NCI-H1105 treated with DMSO at 0.1 percent for 48 hours (cell line): ENCODE data around the gene ZNF830.
"Not testable (repeated sequence)": the region's sequence is repeated elsewhere in the genome, so short reads cannot be mapped to it uniquely, and the experiment has no call there.

Source experiments
- DNase-seq: peaks from one replicate; lab custom pipeline; 2025; lab: John Stamatoyannopoulos, UW

Gene ZNF830

GRCh38 chr17:34961093-34961911 is at the start of gene ZNF830, which contains the start of gene CCT6B:
ZNF830 (plus strand) TSS chr17:34961540; CDS start chr17:34961567, 27 bp downstream.
CCT6B (minus strand) TSS chr17:34961460; CDS start chr17:34961393, 67 bp downstream.
- peak; percentile 89 for DNase-seq

- no peak for DNase-seq
Measured at GRCh38 chr17:34913001-34913400, 48.3 kb upstream of the ZNF830 start.

- DNase-seq, result no peak
Measured at GRCh38 chr17:34916120-34916519, 45.2 kb upstream of the ZNF830 start.

GRCh38 chr17:34917381-34917780 is 44.0 kb upstream of the ZNF830 start:
- DNase-seq, result no peak

GRCh38 chr17:34920676-34921075 is 40.7 kb upstream of the ZNF830 start:
- no peak for DNase-seq

- DNase-seq, result no peak
Measured at GRCh38 chr17:34926661-34927060, 34.7 kb upstream of the ZNF830 start.

GRCh38 chr17:34930283-34930682 is 31.1 kb upstream of the ZNF830 start:
- DNase-seq, result no peak

DNA sequence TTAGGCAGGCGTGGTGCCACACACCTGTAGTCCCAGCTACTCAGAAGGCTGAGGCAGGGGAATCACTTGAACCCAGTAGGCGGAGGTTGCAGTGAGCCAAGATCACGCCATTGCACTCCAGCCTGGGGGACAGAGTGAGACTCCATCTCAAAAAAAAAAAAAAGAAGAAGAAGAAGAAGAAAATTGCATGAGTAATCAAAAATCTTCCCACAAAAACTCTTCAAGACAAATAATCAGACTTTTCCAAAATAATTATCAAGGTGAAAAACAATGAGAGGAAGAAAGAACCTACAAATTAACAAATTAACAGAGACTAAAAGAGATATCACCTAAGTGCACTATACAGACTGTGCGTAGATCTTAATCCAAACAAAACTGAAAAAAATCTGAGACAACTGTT is 10.6 kb upstream of the ZNF830 start:
- DNase-seq, result not testable (repeated sequence)

DNA sequence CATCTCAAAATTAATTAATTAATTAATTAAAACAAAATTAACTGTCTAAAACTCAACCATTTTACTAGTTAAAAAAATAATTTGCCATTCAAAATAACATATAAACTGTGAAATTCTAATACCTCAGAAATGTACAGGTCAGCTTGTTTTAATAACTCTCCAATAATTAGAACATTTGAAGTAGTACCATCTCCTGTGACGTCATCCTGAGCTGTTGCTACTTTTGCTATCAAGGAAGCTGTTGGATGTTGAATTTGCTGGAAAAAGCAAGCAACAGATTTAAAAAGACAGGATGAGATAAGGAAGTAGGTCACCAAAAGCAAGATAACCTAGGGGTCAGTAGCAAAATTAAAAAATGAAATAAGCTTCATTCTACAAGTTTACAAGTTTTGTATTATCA is 2.9 kb upstream of the ZNF830 start:
- DNase-seq, result no peak

GRCh38 chr17:34974179-34974578 is 12.8 kb downstream of the ZNF830 start:
- no peak for DNase-seq

- no peak for DNase-seq
Measured at GRCh38 chr17:34974794-34975785, 13.8 kb downstream of the ZNF830 start.

DNA sequence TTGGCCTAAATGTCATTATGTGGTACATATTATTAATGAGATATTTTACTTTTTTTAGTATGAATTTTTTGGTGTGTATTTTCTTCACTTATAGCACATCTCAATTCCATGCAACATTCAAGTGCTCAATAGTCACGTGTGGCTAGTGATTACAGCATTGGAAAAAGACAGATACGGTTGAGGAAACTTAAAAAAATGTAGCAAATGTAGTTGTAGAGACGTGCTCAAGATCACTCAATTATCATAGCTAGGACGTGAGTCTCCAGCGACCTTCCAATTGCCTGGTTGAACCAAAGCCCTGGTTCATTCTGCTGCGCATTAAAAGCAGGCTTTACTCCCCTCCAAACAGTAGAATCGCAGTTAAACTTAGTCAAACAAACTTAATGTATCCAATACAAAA is 17.8 kb downstream of the ZNF830 start:
- DNase-seq, result no peak

- DNase-seq, result no peak
Measured at GRCh38 chr17:34979650-34980352, 18.5 kb downstream of the ZNF830 start.

DNA sequence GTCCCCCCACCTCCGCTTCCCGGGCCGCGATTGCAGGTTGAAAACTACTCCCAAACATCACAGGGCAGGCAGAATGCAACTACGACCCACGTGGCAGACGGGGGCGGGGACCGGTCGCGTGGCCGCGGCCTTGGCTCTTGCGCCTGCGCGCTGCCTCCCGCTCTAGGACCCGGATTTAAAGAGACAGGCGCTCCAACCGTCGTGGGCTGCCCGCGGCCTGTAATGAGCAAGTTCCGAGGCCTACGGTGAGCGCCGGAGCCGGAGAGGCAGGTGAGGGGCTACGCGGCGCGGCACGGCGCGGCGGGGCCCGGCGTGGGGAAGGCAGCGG is 19.0 kb downstream of the ZNF830 start, which contains the start of gene LIG3:
LIG3 (plus strand) TSS at position 160 of the 328 bp plus-strand sequence. CDS start 2,494 bp downstream, outside the sequence.
- peak; percentile 87 for DNase-seq

GRCh38 chr17:34980681-34981537 is 19.6 kb downstream of the ZNF830 start:
- DNase-seq, result peak; percentile 39

DNA sequence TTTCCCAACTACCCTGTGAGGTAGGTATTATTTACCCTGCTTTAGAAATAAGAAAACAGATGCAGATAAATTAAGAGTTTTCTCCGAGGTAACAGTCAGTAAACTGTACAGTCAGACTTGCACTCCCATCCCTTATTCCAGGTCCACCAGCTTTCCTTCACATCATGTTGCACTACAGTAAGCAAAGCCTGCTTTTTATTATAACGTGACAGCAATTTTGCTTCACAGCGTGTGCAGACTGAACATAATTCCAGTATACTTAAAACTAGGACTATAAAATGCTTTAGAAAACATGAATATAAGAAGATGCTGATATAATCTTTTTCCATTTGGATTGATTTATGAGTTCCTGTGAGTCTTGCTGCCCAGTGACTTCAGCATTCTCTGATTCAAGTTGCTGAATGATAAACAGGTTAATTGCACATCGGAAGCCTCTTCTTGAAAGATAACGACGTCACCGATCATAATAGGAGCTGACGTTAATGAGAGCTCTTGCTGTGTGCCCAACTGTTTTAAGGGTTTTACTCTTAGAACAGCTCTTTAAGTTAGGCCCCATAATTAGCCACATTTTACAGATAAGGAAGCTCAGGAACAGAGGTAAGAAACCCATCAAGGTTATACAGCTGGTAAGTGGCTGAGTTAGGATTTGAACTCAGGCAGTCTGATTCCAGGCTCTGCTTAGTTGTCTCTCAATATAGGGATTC is 20.4 kb downstream of the ZNF830 start:
- DNase-seq, result peak; percentile 37

GRCh38 chr17:34987232-34987631 is 25.9 kb downstream of the ZNF830 start:
- DNase-seq, result no peak

GRCh38 chr17:34988644-34989043 is 27.3 kb downstream of the ZNF830 start:
- no peak for DNase-seq

DNA sequence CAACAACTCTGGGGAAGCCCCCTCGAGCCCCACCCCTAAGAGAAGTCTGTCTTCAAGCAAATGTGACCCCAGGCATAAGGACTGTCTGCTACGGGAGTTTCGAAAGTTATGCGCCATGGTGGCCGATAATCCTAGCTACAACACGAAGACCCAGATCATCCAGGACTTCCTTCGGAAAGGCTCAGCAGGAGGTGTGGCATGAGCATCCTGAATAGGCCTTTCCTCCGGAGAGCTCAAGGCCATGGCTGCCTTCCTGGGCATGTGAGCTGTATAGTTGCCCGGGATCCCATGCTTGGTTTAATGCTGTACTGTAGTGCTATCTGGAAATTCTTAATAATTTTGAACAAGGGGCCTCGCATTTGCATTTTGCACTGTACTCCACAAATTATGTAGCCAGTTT is 28.1 kb downstream of the ZNF830 start:
- no peak for DNase-seq

- DNase-seq, result no peak
Measured at GRCh38 chr17:34990921-34991365, 29.6 kb downstream of the ZNF830 start.
